ENCODE measurements around the gene ARHGAP15. TPM values are rescaled to one million over a fixed set of nuclear protein-coding genes. Genes with fewer than 3 reads are reported as not detected.
"Not testable (repeated sequence)": the region's sequence is repeated elsewhere in the genome, so short reads cannot be mapped to it uniquely, and the experiment has no call there.

The ARHGAP15 gene
- total RNA-seq, 1 donor from 2014 or later: 33.8 TPM

DNA sequence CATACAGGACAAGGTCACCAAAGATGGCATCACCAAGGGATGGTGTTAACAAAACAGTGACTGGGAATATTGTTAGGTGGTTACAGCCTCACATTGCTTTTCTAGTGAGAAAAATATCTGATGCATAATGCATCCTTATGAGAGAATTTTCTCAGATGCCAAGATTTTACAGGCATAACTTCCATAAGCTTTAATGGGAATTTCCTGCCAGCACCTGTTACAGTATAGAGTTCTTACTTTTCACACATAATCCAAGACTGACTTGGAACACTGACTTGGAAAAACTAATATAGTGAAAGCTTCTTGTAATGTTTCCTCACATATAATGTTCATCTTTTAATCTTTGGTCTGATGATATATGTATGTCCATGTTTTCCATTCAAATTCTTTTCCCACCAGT is 402.8 kb downstream of the ARHGAP15 start:
- DNase-seq: no peak

DNA sequence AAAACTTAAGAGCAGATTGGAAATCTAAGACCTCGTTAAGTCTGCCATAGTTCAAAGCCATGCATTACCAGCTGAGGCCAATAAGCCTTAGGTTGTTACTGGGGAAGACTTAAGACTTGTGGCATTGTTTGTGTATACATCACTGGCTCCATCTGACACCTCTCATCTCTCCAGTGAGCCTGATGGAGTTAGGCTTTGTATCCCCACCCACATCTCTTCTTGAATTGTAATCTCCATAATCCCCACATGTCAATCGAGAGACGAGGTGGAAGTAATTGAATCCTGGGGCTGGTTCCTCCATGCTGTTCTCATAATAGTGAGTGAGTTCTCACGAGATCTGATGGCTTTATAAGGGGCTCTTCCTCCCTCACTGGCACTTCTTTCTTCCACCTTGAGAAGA is 404.6 kb downstream of the ARHGAP15 start:
- no peak for DNase-seq

DNA sequence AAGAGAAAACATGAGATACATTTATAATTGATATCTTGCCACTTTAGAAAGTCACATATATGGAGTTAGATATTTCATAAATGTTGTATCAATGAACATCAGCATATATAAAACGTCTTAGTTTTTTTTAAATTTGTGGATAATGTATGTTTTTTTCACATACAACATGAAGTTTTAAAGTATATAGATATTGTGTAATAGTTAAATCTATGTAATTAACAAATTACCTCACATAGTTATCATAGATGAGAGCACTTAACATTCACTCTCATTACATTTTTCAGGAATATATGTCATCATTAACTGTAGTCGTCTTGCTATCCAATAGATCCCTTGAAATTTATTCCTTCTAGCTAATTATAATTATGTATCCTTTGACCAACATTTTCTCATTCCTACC is 406.6 kb downstream of the ARHGAP15 start:
- no peak for DNase-seq

DNA sequence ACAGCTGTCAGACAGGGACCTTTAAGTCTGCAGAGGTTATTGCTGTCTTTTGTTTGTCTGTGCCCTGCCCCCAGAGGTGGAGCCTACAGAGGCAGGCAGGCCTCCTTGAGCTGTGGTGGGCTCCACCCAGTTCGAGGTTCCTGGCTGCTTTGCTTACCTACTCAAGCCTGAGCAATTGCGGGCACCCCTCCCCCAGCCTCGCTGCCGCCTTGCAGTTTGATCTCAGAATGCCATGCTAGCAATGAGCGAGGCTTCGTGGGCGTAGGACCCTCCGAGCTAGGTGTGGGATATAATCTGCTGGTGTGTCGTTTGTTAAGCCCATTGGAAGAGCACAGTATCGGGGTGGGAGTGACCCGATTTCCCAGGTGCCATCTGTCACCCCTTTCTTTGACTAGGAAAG is 412.7 kb downstream of the ARHGAP15 start:
- not testable (repeated sequence) for DNase-seq

DNA sequence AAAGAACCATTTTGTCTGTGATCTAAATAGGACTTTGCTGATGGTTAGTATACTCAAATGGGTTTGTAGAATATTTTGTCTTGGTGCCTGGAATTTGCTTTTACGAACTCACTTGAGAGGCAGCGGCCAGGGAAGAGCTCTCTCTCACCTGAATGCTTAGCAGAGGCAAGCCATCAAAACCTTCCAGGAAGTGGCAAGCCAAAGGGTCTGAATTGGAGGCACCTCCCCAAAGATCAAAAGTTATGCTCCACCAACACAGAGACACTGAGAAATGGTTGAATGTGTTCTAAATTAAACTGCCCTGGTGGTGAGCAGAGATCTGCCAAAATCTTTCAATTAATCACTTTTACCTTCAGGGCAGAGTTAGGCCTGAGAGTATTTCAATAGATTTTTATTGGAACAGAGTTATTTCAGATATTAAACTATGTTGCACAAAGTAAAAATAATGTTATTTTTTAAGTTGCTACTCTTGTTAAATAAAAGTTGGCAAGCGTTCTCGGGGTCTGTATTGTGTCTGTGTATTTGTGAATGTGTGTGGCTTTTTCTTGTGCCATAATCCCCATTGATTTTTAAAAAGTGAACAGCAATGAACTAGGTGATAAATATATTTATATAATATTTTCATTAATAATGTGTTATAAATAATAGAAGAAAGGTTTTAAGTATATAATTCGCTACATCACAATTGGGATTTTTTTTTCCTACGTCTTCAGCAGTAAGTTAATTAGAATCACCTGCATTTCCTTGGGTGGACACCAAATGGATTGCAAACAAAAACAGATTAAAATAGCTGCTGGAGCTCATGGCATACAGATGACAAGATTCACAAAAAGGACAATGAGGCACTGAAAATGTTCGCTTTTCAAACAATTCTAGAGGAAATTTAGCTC is 416.1 kb downstream of the ARHGAP15 start:
- peak; percentile 79 for DNase-seq

DNA sequence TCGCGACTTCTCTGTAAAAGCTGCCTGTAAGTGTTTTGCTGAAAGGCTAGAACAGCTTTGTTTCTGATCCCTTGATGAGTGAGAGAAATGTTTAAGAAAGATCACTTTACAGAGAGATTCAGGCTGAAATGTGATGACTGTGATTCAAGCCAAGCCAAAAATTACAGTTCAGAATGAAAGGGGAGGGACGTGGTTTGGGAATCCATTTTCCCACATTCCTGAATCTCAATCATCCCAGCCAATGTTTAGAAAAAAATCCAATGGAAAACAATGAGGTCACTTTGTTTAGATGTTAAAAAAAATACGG is 416.7 kb downstream of the ARHGAP15 start:
- DNase-seq: peak; percentile 94

DNA sequence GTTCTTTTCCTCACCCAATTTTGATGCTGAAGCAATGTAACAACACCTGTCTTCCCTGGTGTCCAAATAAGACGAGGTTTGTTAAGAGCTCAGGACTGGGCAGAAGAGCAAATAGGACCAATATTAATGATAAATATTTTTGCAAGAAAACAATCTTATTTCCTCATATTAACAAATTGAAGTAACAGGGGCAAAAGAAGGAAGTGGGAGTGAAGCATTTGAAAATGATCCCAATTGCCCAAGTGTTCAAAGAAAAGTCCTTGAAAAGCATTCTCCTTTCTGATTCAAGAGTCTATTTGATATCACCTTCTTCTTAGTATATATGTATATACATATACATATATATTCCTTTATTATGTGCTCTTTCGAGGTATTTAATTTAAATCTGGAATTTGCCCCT is 418.8 kb downstream of the ARHGAP15 start:
- DNase-seq: no peak

DNA sequence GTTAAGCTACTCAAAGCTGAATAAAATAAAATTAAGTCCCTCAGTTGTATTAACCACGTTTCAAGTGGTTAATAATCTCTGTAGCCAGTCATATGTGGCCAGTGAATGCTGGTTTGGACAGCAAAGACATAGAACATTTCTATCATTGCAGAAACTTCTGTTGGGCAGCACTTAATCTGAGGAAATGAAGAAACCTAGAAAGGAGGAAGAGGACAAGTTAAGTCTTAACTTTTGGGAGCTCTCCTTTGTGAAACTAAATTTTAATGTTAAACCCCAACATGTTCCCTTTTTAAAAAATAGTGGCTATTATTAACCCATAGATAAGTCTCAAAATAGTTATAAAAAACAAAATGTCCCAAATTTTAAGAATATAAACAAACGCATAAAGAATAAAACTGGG is 421.3 kb downstream of the ARHGAP15 start:
- no peak for DNase-seq

DNA sequence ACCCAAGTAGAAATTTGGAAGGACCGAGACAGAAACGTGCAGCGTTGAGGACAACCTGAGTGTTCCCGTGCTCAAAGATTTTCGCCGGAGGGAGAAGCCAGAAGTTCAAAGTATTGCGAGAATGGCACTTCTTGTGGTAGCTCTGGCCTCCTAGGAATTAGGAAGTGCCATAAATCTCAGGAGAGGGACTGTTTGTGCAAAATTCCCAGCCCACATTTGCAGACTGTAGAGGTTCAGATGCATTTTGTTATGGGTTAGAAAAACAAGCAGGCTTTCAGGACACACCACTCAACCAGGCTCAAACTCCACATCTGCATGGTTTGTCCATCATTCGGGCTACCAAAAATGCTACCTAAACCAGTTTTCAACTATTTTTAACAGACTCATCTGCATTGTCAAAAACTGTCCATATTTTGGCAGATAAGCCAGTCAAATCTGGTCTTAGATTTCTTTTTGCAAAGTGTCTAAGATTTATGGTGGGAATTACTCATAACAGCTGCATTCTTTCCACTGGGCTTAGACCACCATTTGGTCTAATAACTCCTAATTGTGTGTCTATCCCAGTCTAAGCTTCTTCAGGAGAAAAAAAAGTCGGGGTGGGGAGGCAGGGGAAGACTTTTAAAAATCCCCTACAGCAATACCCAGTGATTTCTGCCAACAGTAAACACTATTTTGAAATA is 422.9 kb downstream of the ARHGAP15 start:
- DNase-seq: no peak

DNA sequence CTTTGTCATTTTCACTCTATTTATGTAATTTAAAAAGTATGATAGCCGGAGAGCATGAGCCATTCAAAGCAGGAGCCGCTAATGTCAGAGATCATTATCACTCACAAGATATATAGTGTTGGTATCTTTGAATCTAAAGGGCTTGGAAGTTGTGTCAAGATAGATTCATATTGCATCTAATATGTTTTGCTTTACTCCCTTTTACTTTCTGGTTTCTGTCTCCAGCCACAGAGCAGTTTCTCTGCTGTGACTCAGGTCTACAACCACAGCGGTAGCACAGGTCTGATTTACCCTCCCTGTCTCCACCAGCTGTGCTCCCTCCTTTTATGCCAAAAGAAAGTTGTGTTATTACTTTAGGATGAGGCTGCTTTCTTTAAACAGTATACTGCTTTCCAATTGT is 424.0 kb downstream of the ARHGAP15 start:
- no peak for DNase-seq

DNA sequence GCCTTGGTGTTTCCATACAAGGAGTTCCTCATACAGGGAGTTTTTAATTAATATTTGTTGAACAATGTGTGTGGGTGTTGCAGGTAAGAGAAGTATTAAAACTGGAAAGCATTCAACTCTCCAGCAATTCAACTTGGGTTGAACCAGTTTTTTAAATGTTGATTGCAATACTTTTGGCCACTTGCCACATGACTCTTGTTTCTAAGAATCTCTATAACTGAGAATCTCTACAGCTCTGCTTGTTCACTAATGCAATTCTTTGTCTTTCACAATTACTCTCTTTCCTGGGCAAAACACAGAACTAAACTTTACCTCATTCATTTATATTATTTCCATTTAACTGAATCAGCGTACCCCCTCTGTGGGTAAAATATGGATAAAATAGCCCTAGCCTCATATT is 429.4 kb downstream of the ARHGAP15 start:
- peak; percentile 72 for DNase-seq

DNA sequence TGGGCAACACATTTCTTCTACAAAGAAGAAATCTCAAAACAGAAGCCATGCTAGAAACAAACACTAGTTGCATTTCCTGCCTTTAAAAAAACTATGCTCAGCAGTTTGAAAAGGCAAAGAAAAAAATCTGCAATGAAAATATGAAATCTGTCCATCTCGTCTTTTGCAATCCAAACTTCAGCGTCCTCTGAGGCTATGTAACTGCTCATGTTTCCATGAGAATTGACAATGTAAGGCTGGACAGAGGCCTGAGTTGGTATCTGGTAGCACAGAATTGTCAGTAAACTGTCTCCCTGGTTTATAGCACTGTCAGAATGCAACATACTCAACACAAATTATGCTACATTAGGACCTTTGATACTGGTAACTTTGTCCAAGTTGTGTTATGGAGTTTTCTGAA is 429.9 kb downstream of the ARHGAP15 start:
- peak; percentile 73 for DNase-seq

DNA sequence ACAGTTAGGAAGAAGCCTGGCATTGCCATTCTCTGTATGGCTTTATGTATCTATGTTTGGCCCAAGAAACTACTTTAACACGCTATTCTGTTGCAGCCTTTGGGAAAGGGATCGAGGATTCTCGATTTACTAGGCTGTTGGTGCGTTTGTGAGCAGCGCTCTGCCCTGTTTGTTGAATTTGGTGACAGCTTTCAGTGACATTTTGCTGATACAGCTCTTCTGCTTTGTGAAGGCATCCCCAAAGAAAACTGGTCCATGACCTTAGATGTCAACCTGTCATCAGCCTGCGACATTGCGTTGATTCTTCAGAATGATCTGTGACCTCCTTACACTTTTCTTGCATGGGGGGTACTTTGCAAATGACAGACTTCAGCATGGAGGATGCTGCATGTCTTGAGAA is 431.5 kb downstream of the ARHGAP15 start:
- DNase-seq: no peak

DNA sequence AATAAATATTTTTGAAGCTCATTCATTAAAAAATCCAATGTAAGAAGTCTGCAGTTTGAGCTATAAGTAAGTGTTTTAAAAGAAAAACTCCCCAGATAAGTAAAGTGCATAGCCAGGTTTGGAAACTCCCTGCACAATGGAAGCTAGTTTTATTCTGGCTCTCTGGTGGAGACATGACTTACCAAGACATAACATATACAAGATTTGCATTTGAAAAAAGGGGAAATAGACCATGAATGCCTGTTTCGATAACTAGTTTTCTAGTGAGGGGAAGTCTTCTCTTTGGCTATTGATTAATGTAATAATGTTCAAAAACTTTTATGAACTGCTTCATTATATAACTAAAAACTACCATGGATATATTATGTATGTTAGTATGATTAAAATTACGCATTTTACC is 435.2 kb downstream of the ARHGAP15 start:
- no peak for DNase-seq

DNA sequence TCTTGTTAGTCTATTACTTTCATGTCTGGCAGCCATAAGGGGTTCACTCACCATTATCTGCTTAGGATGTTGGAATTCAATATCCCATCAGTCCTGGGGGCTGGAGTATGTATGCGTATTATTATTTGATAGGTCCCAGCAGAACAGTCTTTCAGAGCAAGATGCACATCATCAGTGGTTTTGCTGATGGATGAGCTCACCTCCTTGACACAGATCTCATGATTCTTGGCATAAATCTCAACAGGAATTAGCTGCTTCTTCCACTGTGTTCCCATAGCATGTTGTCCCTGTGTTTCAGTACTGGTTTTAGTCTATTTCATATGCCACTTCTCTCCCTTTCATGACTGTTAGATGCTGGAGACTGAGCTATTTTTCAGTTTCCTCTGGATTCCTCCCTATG is 442.5 kb downstream of the ARHGAP15 start:
- no peak for DNase-seq

DNA sequence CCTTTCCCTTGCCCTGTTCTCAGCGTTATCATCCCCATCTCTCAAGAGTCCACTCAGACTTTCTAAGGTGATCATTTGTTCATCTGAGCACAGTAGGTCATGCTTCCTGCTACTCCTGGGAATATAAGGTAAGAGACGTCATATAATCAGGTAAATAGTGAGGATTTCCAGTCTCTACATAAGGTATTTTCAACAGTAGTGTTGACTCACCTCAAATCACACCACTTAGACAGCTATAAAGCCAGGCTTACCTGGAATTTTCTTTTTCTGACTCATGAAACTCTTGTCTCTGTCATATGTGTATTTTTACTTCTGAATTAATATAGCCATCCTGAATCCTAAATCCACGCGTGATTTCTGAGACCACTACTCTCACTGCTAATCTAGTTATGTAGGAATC is 443.2 kb downstream of the ARHGAP15 start:
- DNase-seq: no peak

DNA sequence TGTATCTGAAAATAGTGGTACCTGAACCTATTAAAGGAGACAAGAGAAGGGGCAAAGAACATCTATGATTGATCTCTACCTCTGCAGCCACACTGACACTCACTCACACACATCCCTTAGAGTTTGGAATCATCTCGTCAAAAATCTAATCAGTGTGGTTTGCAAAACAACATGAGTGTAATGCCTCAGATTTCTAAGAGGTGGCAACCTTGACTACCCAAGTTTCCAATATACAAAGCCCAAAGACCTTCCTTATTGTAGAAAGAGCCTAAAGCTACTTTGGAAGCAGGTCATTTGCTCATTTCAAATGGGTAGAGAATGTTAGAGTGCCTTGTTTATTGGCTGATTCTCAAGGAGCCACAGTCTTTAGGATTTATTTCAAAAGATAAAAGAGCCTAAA is 444.9 kb downstream of the ARHGAP15 start:
- no peak for DNase-seq

DNA sequence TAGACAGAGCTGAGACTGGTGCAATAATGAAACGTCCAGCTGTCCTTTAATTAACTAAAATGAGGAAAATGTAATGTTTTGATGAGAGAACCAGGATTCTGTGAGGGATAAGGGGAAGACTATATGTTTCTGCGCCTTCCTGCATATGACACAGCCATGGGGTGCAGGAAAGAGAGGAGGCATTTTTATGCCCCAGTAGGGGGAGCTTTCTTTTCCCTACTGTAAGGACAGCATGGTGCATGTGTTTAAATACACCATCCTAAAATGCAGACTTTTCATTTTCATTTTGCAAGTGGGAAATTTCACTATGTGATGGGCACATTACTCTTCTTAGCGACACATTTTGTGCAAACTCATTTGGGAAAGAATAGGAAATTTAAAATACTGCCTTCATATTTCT is 446.1 kb downstream of the ARHGAP15 start:
- no peak for DNase-seq

DNA sequence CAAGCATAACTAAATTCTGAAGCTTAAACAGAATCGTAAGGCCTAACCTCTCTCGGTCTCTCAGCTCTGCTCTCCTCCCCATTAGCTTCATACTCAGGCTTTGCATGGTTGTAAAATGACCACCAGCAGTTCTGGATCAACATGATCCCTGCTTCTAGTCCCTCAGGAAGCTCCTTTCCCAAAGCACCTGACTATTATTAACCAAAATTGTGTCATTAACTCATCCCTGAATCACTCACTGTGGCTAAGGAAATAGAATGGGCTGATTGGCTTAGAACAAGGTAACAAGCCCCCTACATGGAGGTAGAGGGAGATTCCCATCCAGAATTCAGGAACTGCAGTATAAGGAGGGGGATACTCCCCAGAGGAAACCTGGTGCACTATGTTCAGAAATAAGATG is 448.3 kb downstream of the ARHGAP15 start:
- DNase-seq: no peak

DNA sequence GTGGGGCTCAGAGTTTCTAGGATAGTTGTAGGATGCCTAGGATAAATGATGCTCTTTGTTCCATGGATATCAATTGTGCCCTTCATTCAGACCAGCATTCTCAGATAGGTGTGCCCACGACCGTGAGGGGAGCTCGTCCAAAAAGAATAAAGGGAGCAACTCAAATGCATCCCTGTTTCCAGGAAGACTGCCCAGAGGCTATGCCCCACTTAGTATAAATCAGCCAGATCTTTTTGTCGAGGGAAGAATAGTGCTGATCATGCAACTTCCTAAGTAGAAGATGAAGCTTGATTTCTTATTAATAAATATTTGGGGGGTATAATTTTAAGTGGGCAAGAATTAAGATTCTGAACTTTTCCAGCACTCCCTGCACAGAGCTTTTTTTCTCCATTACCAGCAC is 450.2 kb downstream of the ARHGAP15 start:
- DNase-seq: no peak

DNA sequence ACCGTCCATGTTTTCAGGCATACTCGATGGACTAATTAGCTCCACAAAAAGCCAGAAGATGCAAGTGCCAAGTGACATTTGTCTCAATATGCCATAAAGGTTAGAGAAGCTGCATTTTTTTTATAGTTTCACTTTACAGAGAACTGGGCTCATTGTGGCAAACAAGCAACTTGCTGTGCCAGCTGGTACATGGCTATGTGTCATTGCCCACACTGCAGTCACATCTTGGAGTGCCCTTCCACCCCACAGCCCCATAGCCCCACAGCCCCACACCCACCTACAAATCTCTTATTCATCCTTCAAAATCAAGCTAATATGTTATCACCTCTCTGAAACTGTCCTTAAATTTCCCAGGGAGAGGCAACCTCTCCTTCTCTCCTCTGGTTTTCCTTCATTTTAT is 451.9 kb downstream of the ARHGAP15 start:
- no peak for DNase-seq

DNA sequence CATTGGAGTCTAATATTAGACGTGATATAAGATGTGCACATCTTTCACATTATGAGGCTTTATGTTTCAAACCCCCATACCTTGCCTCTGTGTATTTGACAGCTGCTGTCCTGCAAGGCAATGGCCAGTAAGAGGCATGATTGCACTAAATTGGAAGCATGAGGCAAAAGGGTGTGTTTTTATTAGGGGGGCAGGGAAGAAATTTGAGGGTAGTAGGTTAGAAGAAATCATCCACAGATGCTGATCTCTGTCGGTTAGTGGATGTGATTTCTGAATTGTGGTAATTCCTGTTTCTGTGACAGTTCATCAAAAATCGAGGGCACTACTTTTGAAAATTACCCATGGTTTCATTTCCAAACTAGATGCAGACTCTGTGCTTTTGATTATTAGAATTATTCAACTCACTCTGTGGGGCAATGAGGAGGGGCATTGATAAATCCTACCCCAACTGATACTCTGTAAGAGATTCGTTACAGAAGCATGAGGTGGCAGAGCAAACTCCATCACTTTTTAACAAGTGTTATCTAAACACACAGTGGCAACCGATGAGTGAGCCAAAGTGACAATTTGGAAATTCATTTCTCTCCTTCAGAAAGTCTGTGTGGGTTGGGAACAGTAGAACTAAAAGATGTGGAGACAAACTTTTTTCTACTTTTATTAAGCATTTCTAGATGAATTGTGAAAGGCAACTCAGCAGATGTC is 453.0 kb downstream of the ARHGAP15 start:
- DNase-seq: no peak

DNA sequence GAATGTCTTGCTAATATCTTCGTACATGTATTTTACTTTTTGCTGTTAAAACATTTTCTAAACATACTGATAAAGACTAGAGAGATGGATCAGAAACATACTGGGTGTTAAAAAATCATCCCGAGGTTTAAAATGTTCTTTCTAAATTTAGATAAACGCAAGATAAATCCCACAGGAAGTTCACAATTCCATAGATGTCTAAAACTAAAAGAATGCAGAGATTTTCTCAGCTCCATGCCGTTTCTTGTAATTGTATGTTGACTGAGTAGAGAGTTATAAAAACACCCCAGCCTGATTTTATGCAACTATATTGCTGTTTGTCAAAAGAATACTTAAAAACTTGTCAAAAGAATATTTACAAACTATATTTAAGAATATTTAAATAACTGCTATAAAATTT is 455.7 kb downstream of the ARHGAP15 start:
- no peak for DNase-seq

DNA sequence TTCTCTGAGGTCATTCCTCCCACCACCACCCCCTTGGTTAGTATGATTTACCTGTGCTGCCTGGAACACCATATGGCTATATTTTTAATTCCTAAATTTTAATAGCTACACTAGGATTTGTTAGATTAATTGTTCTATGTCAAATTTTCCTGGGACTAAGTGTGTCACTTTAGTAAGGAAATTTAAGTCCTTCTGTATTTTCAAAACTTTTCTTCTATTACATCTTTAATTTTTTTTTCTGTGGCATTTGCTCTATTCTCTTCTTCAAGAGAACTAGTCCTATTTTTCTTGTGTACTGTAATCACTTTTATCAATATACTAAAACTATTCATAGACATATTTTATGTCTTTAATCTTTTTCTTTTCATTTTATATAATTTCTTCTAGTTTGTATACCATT is 456.9 kb downstream of the ARHGAP15 start:
- no peak for DNase-seq
